Common myeloid progenitor, CD34-positive (primary cell): ENCODE data around the gene CEP112.

ENCODE experiments used
- CTCF ChIA-PET: fragments of 350-600 bp; sonication (Branson Sonifier 250); formaldehyde crosslinking; loops from one replicate; lab custom pipeline; 2021; ENCODE audit warnings: antibody characterized with exemption; lab: Charles Lee
- POLR2A ChIA-PET: fragments of 350-600 bp; sonication (Branson Sonifier 250); formaldehyde crosslinking; loops from one replicate; lab custom pipeline; 2021; ENCODE audit warnings: antibody characterized with exemption; lab: Charles Lee
- DNase-seq, 3 donors: peaks; one replicate each; pipeline versions ENCODE4 v3.0.0 to v3.0.0-alpha.2; 2013
- H3K27ac ChIP-seq, 2 experiments: 1 replicate in 1 of 2; 2 replicates in 1 of 2; pipeline ENCODE4 v1.7.0; 2013; ENCODE audit warnings: inconsistent platforms in 2 of 2, low read length in 2 of 2, mild to moderate bottlenecking in 2 of 2, low read depth in 1 of 2, moderate library complexity in 1 of 2; ENCODE audit not compliant: severe bottlenecking in 2 of 2, insufficient read depth in 1 of 2, poor library complexity in 1 of 2
- H3K27me3 ChIP-seq, 5 experiments: replicated peaks in 2 of 5; 1 replicate in 3 of 5; 2 replicates in 2 of 5; pipeline versions ENCODE4 v1.6.1 to v1.7.0; 2013; ENCODE audit warnings: low read length in 4 of 5, mild to moderate bottlenecking in 2 of 5, moderate library complexity in 2 of 5, inconsistent platforms in 1 of 5; ENCODE audit not compliant: insufficient read depth in 5 of 5, control insufficient read depth in 4 of 5
- H3K36me3 ChIP-seq, 4 experiments: 1 replicate in 2 of 4; 2 replicates in 2 of 4; pipeline versions ENCODE4 v1.6.1 to v1.7.0; 2013; ENCODE audit warnings: low read length in 3 of 4, control low read depth in 1 of 4, mild to moderate bottlenecking in 1 of 4; ENCODE audit not compliant: control insufficient read depth in 4 of 4, insufficient read depth in 4 of 4
- H3K4me1 ChIP-seq, 4 experiments: 1 replicate in 3 of 4; 2 replicates in 1 of 4; pipeline versions ENCODE4 v1.6.1 to v1.7.1; 2013; ENCODE audit warnings: low read length in 3 of 4, mild to moderate bottlenecking in 3 of 4, control low read depth in 1 of 4, inconsistent platforms in 1 of 4, moderate library complexity in 1 of 4; ENCODE audit not compliant: control insufficient read depth in 4 of 4, insufficient read depth in 4 of 4; ENCODE audit errors: control extremely low read depth in 1 of 4
- H3K4me3 ChIP-seq, 7 experiments: 1 replicate in 4 of 7; 2 replicates in 3 of 7; pipeline versions ENCODE4 v1.5.1 to v1.7.0; 2013; ENCODE audit warnings: mild to moderate bottlenecking in 7 of 7, low read length in 6 of 7, moderate library complexity in 6 of 7, inconsistent platforms in 2 of 7, low read depth in 2 of 7, control low read depth in 1 of 7; ENCODE audit not compliant: insufficient read depth in 4 of 7, control insufficient read depth in 1 of 7; ENCODE audit errors: extremely low read depth in 1 of 7
- H3K9me3 ChIP-seq, 5 experiments: 1 replicate in 4 of 5; 2 replicates in 1 of 5; pipeline versions ENCODE4 v1.6.1 to v1.7.1; 2013; ENCODE audit warnings: low read length in 4 of 5, mild to moderate bottlenecking in 2 of 5, inconsistent platforms in 1 of 5, low read depth in 1 of 5, moderate library complexity in 1 of 5; ENCODE audit not compliant: control insufficient read depth in 4 of 5, insufficient read depth in 2 of 5; ENCODE audit errors: control extremely low read depth in 1 of 5
- WGBS: methylation state at CpG from one replicate; pipeline ENCODE4 v1.1.5; 2013; ENCODE audit not compliant: insufficient coverage; 5-methylcytosine and 5-hydroxymethylcytosine counted together

Gene CEP112

GRCh38 chr17:65855675-65856074 lies 336.3 kb downstream of the CEP112 start:
- no peak for DNase-seq
- ChIA-PET POLR2A (no interaction called here), CTCF (no interaction called here)
- Histone ChIP-seq H3K9me3 (no peaks in the 10 kb centered on the region), H3K4me1 (no peaks in the 10 kb centered on the region), H3K4me3 (no peak overlapping the region), H3K27ac (no peak overlapping the region), H3K36me3 (no peaks in the 10 kb centered on the region), H3K27me3 (no peaks in the 10 kb centered on the region)
- WGBS: 100% methylated on average over 2 of the region's 4 CpGs

DNA sequence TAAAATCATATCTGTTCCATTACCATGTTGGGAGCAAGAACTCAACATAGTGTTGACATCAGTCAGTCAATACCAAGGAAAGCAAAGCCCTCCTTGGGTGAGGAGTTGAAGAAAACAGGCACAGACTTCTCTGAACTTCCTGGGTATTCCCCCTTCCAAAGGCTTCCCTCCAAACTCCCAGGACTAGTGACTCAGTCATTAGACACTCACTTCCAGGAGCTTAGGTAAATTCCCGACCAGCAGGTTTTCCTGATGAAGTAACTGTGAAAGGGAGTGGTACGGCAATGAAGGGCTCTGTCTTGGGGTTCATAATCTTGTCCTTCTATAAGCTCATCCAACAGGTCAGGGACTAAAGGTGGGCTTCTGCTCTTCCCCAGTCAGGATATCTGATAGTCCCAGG lies 336.7 kb downstream of the CEP112 start:
- H3K27me3 ChIP-seq: no peaks in the 10 kb centered on the region
- no peaks in the 10 kb centered on the region for H3K9me3 ChIP-seq
- DNase-seq: no peak
- H3K4me3 ChIP-seq: no peak overlapping the region
- H3K36me3 ChIP-seq: no peaks in the 10 kb centered on the region
- ChIA-PET POLR2A (no interaction called here), CTCF (no interaction called here)
- no peaks in the 10 kb centered on the region for H3K4me1 ChIP-seq
- H3K27ac ChIP-seq: no peak overlapping the region
- WGBS: 100% methylated on average over 1 of the region's 2 CpGs

DNA sequence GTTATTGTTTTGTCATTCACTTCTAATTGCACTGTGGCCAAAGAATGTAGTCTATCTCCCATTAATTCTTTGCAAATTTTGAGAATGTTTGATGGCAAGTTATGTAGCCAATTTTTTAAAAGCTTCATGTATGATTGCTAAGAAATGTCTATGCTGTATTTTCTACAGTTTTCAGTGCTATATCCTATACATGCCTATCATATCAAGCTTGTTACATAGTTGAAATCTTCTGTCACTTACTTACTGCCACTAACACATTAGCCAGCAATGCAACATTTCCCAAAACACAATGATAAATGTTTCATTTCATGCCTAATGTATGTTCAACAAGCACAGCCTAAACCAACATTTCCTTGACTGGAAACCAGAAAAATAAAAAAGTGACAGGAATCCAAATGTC lies 338.1 kb downstream of the CEP112 start:
- Histone ChIP-seq H3K27ac (no peak overlapping the region), H3K36me3 (no peaks in the 10 kb centered on the region), H3K4me1 (no peaks in the 10 kb centered on the region), H3K9me3 (no peaks in the 10 kb centered on the region), H3K27me3 (no peaks in the 10 kb centered on the region), H3K4me3 (no peak overlapping the region)
- POLR2A ChIA-PET: no interaction called here
- DNase-seq: no peak
- CTCF ChIA-PET: no interaction called here

DNA sequence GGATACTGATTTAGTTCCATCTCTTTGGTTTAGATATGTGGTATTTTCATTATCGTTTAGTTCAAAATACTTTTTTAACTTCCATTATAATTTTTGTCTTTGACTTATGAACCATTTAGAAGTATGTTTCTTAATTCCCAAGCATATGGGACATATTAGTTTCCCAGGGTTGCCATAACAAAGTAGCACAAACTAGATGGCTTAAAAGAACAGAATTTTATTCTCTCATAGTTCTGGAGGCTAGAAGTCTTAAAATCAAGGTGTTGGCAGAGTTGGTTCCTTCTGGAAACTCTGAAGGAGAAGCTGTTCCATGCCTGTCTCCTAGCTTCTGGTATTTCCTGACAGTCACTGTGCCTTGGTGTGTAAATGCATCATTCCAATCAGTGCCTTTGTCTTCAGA lies 339.0 kb downstream of the CEP112 start:
- POLR2A ChIA-PET: no interaction called here
- WGBS: no CpG with 5 or more reads among the region's 1 CpG

DNA sequence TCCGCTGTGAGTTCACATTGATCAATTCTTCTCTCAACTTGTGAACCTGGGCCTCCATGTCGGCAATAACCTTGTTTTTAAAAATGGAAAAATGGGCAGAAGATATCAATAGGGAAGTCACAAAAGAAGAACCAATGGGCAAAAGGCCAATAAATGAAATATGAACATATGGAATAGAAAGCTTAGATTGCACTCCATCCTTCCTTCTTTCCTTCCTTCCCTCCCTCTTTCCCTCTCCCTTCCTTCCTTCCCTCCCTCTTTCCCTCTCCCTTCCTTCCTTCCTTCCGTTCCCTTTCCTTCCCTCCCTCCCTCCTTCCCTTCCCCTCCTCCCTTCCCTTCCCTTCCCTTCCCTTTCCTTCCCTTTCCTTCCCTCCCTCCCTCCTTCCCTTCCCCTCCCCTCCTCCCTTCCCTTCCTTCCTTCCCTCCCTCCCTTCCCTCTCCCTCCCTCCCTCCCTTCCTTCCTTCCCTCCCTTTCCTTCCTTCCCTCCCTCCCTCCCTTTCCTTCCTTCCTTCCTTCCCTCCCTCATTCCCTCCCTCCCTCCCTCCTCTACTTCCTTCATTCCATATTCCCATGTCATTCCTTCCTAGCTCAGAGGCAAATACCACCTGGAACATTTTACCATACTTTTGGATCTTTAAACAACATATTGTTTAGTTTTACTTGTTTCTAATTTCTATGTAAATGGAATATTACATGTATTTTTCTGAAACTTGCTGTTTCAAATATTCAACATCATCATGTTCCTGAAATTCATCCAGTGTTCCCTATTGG lies 339.8 kb downstream of the CEP112 start:
- DNase-seq: no peak
- POLR2A ChIA-PET: no interaction called here
- no peaks in the 10 kb centered on the region for H3K4me1 ChIP-seq
- no peaks in the 10 kb centered on the region for H3K9me3 ChIP-seq
- no peak overlapping the region for H3K27ac ChIP-seq
- CTCF ChIA-PET: no interaction called here
- no peaks in the 10 kb centered on the region for H3K27me3 ChIP-seq
- no peak overlapping the region for H3K4me3 ChIP-seq
- 89% methylated on average over 1 of the region's 3 CpGs for WGBS
- no peaks in the 10 kb centered on the region for H3K36me3 ChIP-seq

More for the DNA sequence above, 339.0 kb downstream of the CEP112 start:
- H3K27ac ChIP-seq: no peak overlapping the region
- no peaks in the 10 kb centered on the region for H3K4me1 ChIP-seq
- H3K27me3 ChIP-seq: no peaks in the 10 kb centered on the region
- no peak for DNase-seq
- H3K9me3 ChIP-seq: no peaks in the 10 kb centered on the region
- no peaks in the 10 kb centered on the region for H3K36me3 ChIP-seq
- CTCF ChIA-PET: no interaction called here
- no peak overlapping the region for H3K4me3 ChIP-seq

DNA sequence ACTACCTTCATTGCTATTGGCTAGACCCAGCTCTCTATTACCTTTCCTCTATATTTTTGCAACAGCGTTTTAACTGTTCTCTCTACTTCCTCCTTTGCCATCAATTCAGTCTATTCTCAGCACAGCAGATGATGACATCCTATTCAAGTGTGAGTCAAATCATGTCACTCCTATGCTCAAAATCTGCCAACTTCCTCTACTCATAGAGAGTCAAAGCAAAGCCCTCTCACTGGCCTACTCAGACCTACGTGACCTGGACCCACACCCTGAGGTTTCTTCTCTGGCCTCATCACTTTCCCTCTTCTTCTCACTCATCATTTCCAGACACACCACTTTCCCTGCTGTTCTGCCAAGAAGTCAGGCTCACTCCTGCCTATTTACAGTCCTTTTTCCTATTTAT lies 341.4 kb downstream of the CEP112 start:
- Histone ChIP-seq H3K36me3 (no peaks in the 10 kb centered on the region), H3K27me3 (no peaks in the 10 kb centered on the region), H3K4me3 (no peak overlapping the region), H3K4me1 (no peaks in the 10 kb centered on the region), H3K27ac (no peak overlapping the region), H3K9me3 (no peaks in the 10 kb centered on the region)
- DNase-seq: no peak
- ChIA-PET POLR2A (no interaction called here), CTCF (no interaction called here)
- 83% methylated on average over 2 of the region's 2 CpGs for WGBS

DNA sequence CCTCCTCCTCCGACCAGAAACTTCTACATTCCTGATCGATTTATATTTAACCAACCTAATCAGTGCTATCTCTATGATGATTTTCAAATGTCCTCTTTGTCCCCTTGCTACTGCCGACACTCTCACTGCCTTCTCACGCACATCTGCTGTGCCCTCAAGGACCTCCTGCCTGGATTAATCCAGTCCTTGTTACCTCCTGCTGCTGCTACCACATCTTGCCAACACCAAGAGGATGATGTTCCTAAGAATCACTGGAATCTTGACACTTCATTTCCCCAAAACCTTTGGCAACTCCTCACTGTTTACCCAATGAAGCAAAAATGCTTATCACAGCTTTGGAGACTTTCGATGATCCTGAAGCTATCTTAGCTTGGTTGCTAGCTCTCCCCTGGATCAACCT lies 343.2 kb downstream of the CEP112 start:
- no peak for DNase-seq
- no peak overlapping the region for H3K27ac ChIP-seq
- ChIA-PET POLR2A (no interaction called here), CTCF (no interaction called here)
- no peak overlapping the region for H3K4me3 ChIP-seq
- WGBS: 100% methylated on average over 5 of the region's 5 CpGs
- no peaks in the 10 kb centered on the region for H3K4me1 ChIP-seq
- H3K36me3 ChIP-seq: no peaks in the 10 kb centered on the region
- no peaks in the 10 kb centered on the region for H3K9me3 ChIP-seq
- H3K27me3 ChIP-seq: no peaks in the 10 kb centered on the region
